ENCODE measurements around the gene PDIA6. TPM values are rescaled to one million over a fixed set of nuclear protein-coding genes. Genes with fewer than 3 reads are reported as not detected.

PDIA6 gene
- total and polyA plus RNA-seq, 2 donors (not counting 1 experiment from before 2014, with no cell fraction given): 420 to 491 TPM

DNA sequence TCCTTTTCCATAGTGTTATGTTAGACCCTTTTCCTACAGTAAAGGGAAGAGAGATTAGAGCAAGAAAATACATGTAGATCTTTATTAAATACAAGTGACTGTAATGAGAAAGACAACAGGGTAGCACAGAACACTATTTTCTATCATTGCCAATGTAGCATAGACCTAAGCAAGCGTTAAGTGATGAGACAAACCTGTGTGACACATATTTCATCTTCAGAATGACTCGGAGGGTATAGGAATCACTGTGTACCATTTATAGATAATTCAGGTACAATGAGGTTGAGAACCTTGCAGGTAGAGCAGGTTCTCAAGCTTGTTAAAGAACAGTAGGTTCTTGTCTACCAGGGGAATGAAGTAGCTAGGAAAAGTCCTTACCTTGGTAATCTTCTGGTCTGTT is 15.9 kb downstream of the PDIA6 start:
- Histone ChIP-seq H3K79me2 (ENCODE audit: control insufficient read depth, insufficient read depth, low read length) (peaks cover 28% of the 10 kb centered on the region), H3K4me1 (ENCODE audit: control insufficient read depth, extremely low read depth, insufficient read depth, low read length) (no peaks in the 10 kb centered on the region)
- no peak for TF ChIP-seq EZH2 (IDR thresholded peaks at IDR 0.05; ENCODE audit: low read length, missing control alignments)
- no peak for TF ChIP-seq CTCF (conservative IDR thresholded peaks at IDR 0.05 in 1 of 2, IDR thresholded peaks at IDR 0.05 in 1 of 2; ENCODE audit: low read depth in 1 of 2, low read length in 2 of 2)

DNA sequence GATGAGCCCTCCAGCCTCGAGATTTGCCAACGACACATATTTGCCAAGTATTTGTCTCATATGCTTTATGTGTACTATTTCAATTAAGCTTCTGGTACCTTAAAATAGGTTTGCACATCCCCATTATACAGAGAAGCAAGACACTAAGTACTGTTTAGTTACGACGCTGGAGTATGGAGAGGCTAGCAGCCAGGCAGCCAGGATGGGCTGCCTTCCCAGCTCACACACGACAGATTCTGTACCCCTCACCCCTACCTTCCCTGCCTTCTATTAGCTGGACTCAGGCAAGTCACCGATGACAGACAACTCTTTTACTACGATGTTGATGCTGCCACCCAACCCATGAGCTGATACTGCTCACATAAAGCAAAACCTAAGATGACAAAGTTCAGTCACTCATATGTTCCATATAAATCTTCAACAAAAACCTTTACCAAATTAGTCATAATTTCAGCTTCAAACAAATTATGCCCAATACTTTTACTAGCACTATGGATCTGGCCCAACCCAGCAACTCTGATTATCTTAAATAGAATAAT is 17.0 kb downstream of the PDIA6 start:
- Histone ChIP-seq H4K20me1 (ENCODE audit: control insufficient read depth, extremely low read depth, insufficient read depth, low read length) (peaks cover 1% of the 10 kb centered on the region), H3K9ac (ENCODE audit: insufficient read depth, low read length) (no peak overlapping the region), H3K9me3 (ENCODE audit: control insufficient read depth, insufficient read depth, low read depth, low read length) (no peaks in the 10 kb centered on the region), H3K4me1 (ENCODE audit: control insufficient read depth, extremely low read depth, insufficient read depth, low read length) (no peaks in the 10 kb centered on the region), H3K27me3 (ENCODE audit: control insufficient read depth, insufficient read depth, low read length) (no peaks in the 10 kb centered on the region), H3K4me3 (replicated peaks in 1 of 4; ENCODE audit: control extremely low read depth in 1 of 4, insufficient read depth in 1 of 4, low read depth in 3 of 4, low read length in 4 of 4) (no peak overlapping the region), H3K27ac (ENCODE audit: insufficient read depth, low read length) (no peak overlapping the region), H2AFZ (ENCODE audit: low read length) (no peak overlapping the region), H3K79me2 (ENCODE audit: control insufficient read depth, insufficient read depth, low read length) (peaks cover 20% of the 10 kb centered on the region), H3K4me2 (ENCODE audit: extremely low read depth, insufficient read depth, low read length) (no peak overlapping the region), H3K36me3 (ENCODE audit: control insufficient read depth, insufficient read depth, low read length) (peaks cover 12% of the 10 kb centered on the region)
- TF ChIP-seq CTCF (conservative IDR thresholded peaks at IDR 0.05 in 1 of 2, IDR thresholded peaks at IDR 0.05 in 1 of 2; ENCODE audit: low read depth in 1 of 2, low read length in 2 of 2) (no peak), EZH2 (IDR thresholded peaks at IDR 0.05; ENCODE audit: low read length, missing control alignments) (no peak)
- no peak for DNase-seq (ENCODE audit: low read depth in 2 of 2)

More for the DNA sequence above, 15.9 kb downstream of the PDIA6 start:
- Histone ChIP-seq H3K9me3 (ENCODE audit: control insufficient read depth, insufficient read depth, low read depth, low read length) (no peaks in the 10 kb centered on the region), H3K4me3 (replicated peaks in 1 of 4; ENCODE audit: control extremely low read depth in 1 of 4, insufficient read depth in 1 of 4, low read depth in 3 of 4, low read length in 4 of 4) (no peak overlapping the region), H3K9ac (ENCODE audit: insufficient read depth, low read length) (no peak overlapping the region), H3K4me2 (ENCODE audit: extremely low read depth, insufficient read depth, low read length) (no peak overlapping the region), H3K36me3 (ENCODE audit: control insufficient read depth, insufficient read depth, low read length) (peaks cover 17% of the 10 kb centered on the region), H4K20me1 (ENCODE audit: control insufficient read depth, extremely low read depth, insufficient read depth, low read length) (peaks cover 4% of the 10 kb centered on the region), H3K27ac (ENCODE audit: insufficient read depth, low read length) (no peak overlapping the region), H2AFZ (ENCODE audit: low read length) (no peak overlapping the region), H3K27me3 (ENCODE audit: control insufficient read depth, insufficient read depth, low read length) (no peaks in the 10 kb centered on the region)
- no peak for DNase-seq (ENCODE audit: low read depth in 2 of 2)

DNA sequence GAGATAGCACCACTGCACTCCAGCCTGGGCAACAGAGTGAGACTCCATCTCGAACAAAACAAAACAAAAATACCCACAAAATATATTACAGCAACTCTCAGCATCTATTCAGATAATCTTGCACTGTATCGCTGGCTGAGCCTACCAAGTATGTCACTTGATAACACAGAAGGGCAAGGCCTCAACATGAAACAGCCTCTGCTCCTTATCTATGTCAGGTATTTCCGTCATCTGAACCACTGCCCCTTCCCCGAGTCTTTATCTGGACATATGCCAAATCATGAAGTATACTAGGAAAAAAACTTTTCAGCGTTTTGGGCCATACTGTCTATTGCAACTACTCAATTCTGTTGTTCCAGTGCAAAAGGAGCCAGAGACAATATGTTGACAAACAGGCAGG is 17.7 kb downstream of the PDIA6 start:
- H3K9me3 ChIP-seq (ENCODE audit: control insufficient read depth, insufficient read depth, low read depth, low read length): no peaks in the 10 kb centered on the region
- H3K79me2 ChIP-seq (ENCODE audit: control insufficient read depth, insufficient read depth, low read length): peaks cover 16% of the 10 kb centered on the region
- H3K4me2 ChIP-seq (ENCODE audit: extremely low read depth, insufficient read depth, low read length): no peak overlapping the region
- no peak overlapping the region for H3K27ac ChIP-seq (ENCODE audit: insufficient read depth, low read length)
- no peak overlapping the region for H2AFZ ChIP-seq (ENCODE audit: low read length)
- no peak overlapping the region for H3K9ac ChIP-seq (ENCODE audit: insufficient read depth, low read length)
- no peak overlapping the region for H3K4me3 ChIP-seq (replicated peaks in 1 of 4; ENCODE audit: control extremely low read depth in 1 of 4, insufficient read depth in 1 of 4, low read depth in 3 of 4, low read length in 4 of 4)
- peaks cover 13% of the 10 kb centered on the region for H3K36me3 ChIP-seq (ENCODE audit: control insufficient read depth, insufficient read depth, low read length)
- DNase-seq (ENCODE audit: low read depth in 2 of 2): no peak
- H3K27me3 ChIP-seq (ENCODE audit: control insufficient read depth, insufficient read depth, low read length): no peaks in the 10 kb centered on the region
- H4K20me1 ChIP-seq (ENCODE audit: control insufficient read depth, extremely low read depth, insufficient read depth, low read length): no peaks in the 10 kb centered on the region
- no peaks in the 10 kb centered on the region for H3K4me1 ChIP-seq (ENCODE audit: control insufficient read depth, extremely low read depth, insufficient read depth, low read length)
- TF ChIP-seq EZH2 (IDR thresholded peaks at IDR 0.05; ENCODE audit: low read length, missing control alignments): no peak
- TF ChIP-seq CTCF (conservative IDR thresholded peaks at IDR 0.05 in 1 of 2, IDR thresholded peaks at IDR 0.05 in 1 of 2; ENCODE audit: low read depth in 1 of 2, low read length in 2 of 2): no peak

Data from fibroblast of lung (primary cell).